KMS-11 (cell line): Measurements from ENCODE around the gene NEDD4L.

Source experiments
- H2AFZ ChIP-seq: fragments of 200-600 bp; sonication (generic); 2 replicates; pipeline ENCODE4 v1.6.1; 2016; ENCODE audit warnings: antibody characterized with exemption, mixed run types, low read depth
- H3K27ac ChIP-seq: fragments of 200-600 bp; sonication (generic); 2 replicates; pipeline ENCODE4 v1.6.1; 2016; ENCODE audit warnings: mild to moderate bottlenecking, mixed run types
- H3K27me3 ChIP-seq: fragments of 200-600 bp; sonication (generic); 2 replicates; pipeline ENCODE4 v1.6.1; 2017; ENCODE audit warnings: mild to moderate bottlenecking, low read depth, mixed run types, moderate library complexity; ENCODE audit not compliant: insufficient read depth
- H3K36me3 ChIP-seq: fragments of 200-600 bp; sonication (generic); 2 replicates; pipeline ENCODE4 v1.6.1; 2017; ENCODE audit warnings: mild to moderate bottlenecking, mixed run types; ENCODE audit not compliant: insufficient read depth
- H3K4me1 ChIP-seq: fragments of 200-600 bp; sonication (generic); 2 replicates; pipeline ENCODE4 v1.6.1; 2016; ENCODE audit warnings: mild to moderate bottlenecking, low read depth, mixed run types; ENCODE audit not compliant: poor library complexity, severe bottlenecking
- H3K4me2 ChIP-seq: fragments of 200-600 bp; sonication (generic); 2 replicates; pipeline ENCODE4 v1.7.0; 2016; ENCODE audit warnings: mild to moderate bottlenecking, mixed run types
- H3K4me3 ChIP-seq: fragments of 200-600 bp; sonication (generic); IDR thresholded peaks from 2 replicates; pipeline ENCODE4 v1.6.1; 2017; ENCODE audit warnings: low read depth, low read length, mixed read lengths; ENCODE audit not compliant: insufficient read depth
- H3K79me2 ChIP-seq: fragments of 200-600 bp; sonication (generic); 2 replicates; pipeline ENCODE4 v1.6.1; 2016; ENCODE audit warnings: low read depth, mixed run types; ENCODE audit not compliant: insufficient read depth
- H3K9ac ChIP-seq: fragments of 200-600 bp; sonication (generic); 2 replicates; pipeline ENCODE4 v1.6.1; 2016; ENCODE audit warnings: mild to moderate bottlenecking, mixed run types
- H4K20me1 ChIP-seq: fragments of 200-600 bp; sonication (generic); 2 replicates; pipeline ENCODE4 v1.6.1; 2016; ENCODE audit warnings: mild to moderate bottlenecking, mixed run types; ENCODE audit not compliant: insufficient read depth
- CTCF ChIP-seq: fragments of 200-600 bp; sonication (generic); conservative IDR thresholded peaks from 2 replicates; pipeline ENCODE4 v1.6.1; 2017; ENCODE audit warnings: low read depth, mild to moderate bottlenecking, antibody characterized with exemption, low read length, moderate library complexity, mixed read lengths

NEDD4L gene

GRCh38 chr18:58407263-58407648, 363.2 kb downstream of the NEDD4L start:
- TF ChIP-seq CTCF: no peak
- H2AFZ ChIP-seq: no peak overlapping the region
- no peak overlapping the region for H3K9ac ChIP-seq
- no peak overlapping the region for H3K27ac ChIP-seq
- H4K20me1 ChIP-seq: no peaks in the 10 kb centered on the region
- H3K4me2 ChIP-seq: no peak overlapping the region
- no peaks in the 10 kb centered on the region for H3K79me2 ChIP-seq
- H3K4me3 ChIP-seq: no peak overlapping the region
- H3K36me3 ChIP-seq: no peaks in the 10 kb centered on the region
- no peaks in the 10 kb centered on the region for H3K4me1 ChIP-seq
- H3K27me3 ChIP-seq: no peaks in the 10 kb centered on the region

GRCh38 chr18:58407649-58408407, 363.8 kb downstream of the NEDD4L start:
- Histone ChIP-seq H2AFZ (no peak overlapping the region), H3K36me3 (no peaks in the 10 kb centered on the region), H3K9ac (no peak overlapping the region), H3K27ac (no peak overlapping the region), H4K20me1 (no peaks in the 10 kb centered on the region), H3K4me1 (no peaks in the 10 kb centered on the region), H3K4me3 (no peak overlapping the region), H3K79me2 (no peaks in the 10 kb centered on the region), H3K27me3 (no peaks in the 10 kb centered on the region), H3K4me2 (no peak overlapping the region)
- TF ChIP-seq CTCF: no peak

- Histone ChIP-seq H3K79me2 (no peaks in the 10 kb centered on the region), H3K4me1 (no peaks in the 10 kb centered on the region), H3K9ac (no peak overlapping the region), H3K36me3 (no peaks in the 10 kb centered on the region), H2AFZ (no peak overlapping the region), H3K4me2 (no peak overlapping the region), H3K4me3 (no peak overlapping the region), H3K27ac (no peak overlapping the region), H3K27me3 (no peaks in the 10 kb centered on the region), H4K20me1 (no peaks in the 10 kb centered on the region)
- TF ChIP-seq CTCF: no peak
Measured at GRCh38 chr18:58408665-58409064, 364.6 kb downstream of the NEDD4L start.

GRCh38 chr18:58409802-58410445, 365.9 kb downstream of the NEDD4L start:
- Histone ChIP-seq H3K79me2 (no peaks in the 10 kb centered on the region), H3K4me3 (no peak overlapping the region), H3K27ac (no peak overlapping the region), H2AFZ (no peak overlapping the region), H3K9ac (no peak overlapping the region), H4K20me1 (no peaks in the 10 kb centered on the region), H3K27me3 (no peaks in the 10 kb centered on the region), H3K4me2 (no peak overlapping the region), H3K36me3 (no peaks in the 10 kb centered on the region), H3K4me1 (no peaks in the 10 kb centered on the region)
- TF ChIP-seq CTCF: no peak
